Peyer's patch (tissue), 4 donors: Measurements from ENCODE around the gene GNB5. TPM values are rescaled to one million over a fixed set of nuclear protein-coding genes. Genes with fewer than 3 reads are reported as not detected.

ENCODE experiments used
- DNase-seq, 3 donors: peaks; one replicate each; pipeline ENCODE4 v3.0.0-alpha.2; 2017 to 2019
- H3K27ac ChIP-seq, 4 donors: fragments of 200-600 bp; sonication (generic); one replicate each; pipeline ENCODE4 v1.5.1; 2016 to 2019
- H3K27me3 ChIP-seq, 2 donors: fragments of 200-600 bp; sonication (generic); one replicate each; pipeline ENCODE4 v1.5.1; 2019
- H3K36me3 ChIP-seq, 3 donors: fragments of 200-600 bp; sonication (generic); one replicate each; pipeline ENCODE4 v1.5.1; 2016 to 2019
- H3K4me1 ChIP-seq, 4 donors: fragments of 200-600 bp; sonication (generic); one replicate each; pipeline ENCODE4 v1.5.1; 2016 to 2019
- H3K4me3 ChIP-seq, 4 donors: fragments of 200-600 bp; sonication (generic); 1 replicate in 3 of 4; 2 replicates in 1 of 4; pipeline ENCODE4 v1.5.1; 2016 to 2019; ENCODE audit warnings: mild to moderate bottlenecking in 1 of 4
- H3K9me3 ChIP-seq, 4 donors: fragments of 200-600 bp; sonication (generic); one replicate each; pipeline ENCODE4 v1.5.1; 2016 to 2019; ENCODE audit warnings: mild to moderate bottlenecking in 1 of 4
- POLR2A ChIP-seq, 2 donors: fragments of 450-650 bp; IDR thresholded peaks; one replicate each; pipeline ENCODE4 v1.5.1; 2017; ENCODE audit warnings: antibody characterized with exemption in 2 of 2, mild to moderate bottlenecking in 2 of 2, moderate library complexity in 2 of 2
- small RNA-seq, 2 donors: library from RNA; depleted of rRNA; stranded (forward); fragments of <200 nt; gene quantifications; one replicate each; pipeline ENCODE3, GENCODE V24; 2016
- total RNA-seq, 4 donors: library from RNA; depleted of rRNA; stranded (reverse); fragments of >200 nt; gene quantifications; one replicate each; pipeline ENCODE4 v1.1.0, GENCODE V29; 2016
- TF ChIP-seq, protein P1 (sequence below), 6 experiments: fragments of 450-650 bp in 4 of 6; fragments of 200-600 bp in 2 of 6; sonication (generic) in 1 of 6; IDR thresholded peaks; one replicate each; pipeline ENCODE4 v1.5.1; 2017 to 2019; ENCODE audit warnings: antibody characterized with exemption in 6 of 6, mild to moderate bottlenecking in 3 of 6, moderate library complexity in 1 of 6

GNB5 gene
- total RNA-seq, 4 donors from 2014 or later = 6.1 to 120 (median 7.6) TPM

DNA sequence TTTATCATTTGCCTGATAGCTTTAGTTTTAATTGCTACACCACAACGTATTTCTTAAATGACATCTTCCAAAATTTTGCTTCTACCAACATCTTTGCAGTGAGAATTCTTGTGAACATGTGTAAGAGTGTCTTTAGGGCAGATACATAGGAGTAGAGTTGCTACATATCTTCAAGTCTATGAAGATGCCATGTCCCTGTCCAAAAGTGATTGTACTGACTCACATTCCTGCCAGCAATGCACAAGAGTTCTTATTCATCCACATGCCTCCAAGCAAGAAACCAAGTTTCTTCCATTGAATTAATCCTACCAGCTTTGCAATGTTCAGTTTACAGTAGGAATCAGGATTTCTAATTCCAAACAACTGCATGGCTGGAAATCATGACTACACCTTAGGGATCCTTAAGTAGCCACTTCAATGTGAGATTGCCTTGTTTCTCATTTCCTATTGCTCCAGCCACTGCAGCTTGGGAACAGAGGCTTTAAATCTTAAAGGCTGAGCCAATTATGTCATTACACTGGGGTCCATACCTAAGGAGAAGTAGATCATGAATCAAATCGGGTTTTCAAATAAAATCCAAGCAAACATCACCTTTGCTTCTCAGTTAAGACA, 123.1 kb downstream of the GNB5 start:
- peaks cover 0 to 35% (median 0%) of the 10 kb centered on the region in 4 donors for H3K4me1 ChIP-seq
- H3K36me3 ChIP-seq = peaks cover 0 to 25% (median 0%) of the 10 kb centered on the region in 3 donors
- H3K27ac ChIP-seq = peak overlapping the region in 3 of 4 donors; percentile 9 to 79 (median 63)
- no peaks in the 10 kb centered on the region for H3K9me3 ChIP-seq
- no peak overlapping the region for H3K4me3 ChIP-seq
- TF ChIP-seq, protein P1, sequence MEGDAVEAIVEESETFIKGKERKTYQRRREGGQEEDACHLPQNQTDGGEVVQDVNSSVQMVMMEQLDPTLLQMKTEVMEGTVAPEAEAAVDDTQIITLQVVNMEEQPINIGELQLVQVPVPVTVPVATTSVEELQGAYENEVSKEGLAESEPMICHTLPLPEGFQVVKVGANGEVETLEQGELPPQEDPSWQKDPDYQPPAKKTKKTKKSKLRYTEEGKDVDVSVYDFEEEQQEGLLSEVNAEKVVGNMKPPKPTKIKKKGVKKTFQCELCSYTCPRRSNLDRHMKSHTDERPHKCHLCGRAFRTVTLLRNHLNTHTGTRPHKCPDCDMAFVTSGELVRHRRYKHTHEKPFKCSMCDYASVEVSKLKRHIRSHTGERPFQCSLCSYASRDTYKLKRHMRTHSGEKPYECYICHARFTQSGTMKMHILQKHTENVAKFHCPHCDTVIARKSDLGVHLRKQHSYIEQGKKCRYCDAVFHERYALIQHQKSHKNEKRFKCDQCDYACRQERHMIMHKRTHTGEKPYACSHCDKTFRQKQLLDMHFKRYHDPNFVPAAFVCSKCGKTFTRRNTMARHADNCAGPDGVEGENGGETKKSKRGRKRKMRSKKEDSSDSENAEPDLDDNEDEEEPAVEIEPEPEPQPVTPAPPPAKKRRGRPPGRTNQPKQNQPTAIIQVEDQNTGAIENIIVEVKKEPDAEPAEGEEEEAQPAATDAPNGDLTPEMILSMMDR (IDR thresholded peaks at IDR 0.05) = no peak
- no peak for TF ChIP-seq POLR2A (IDR thresholded peaks at IDR 0.05)
- no peak for DNase-seq
- no peaks in the 10 kb centered on the region for H3K27me3 ChIP-seq

- H3K9me3 ChIP-seq = no peaks in the 10 kb centered on the region
- H3K4me1 ChIP-seq = peaks cover 0 to 35% (median 0%) of the 10 kb centered on the region in 4 donors
- no peak for DNase-seq
- H3K27ac ChIP-seq = peak overlapping the region in 3 of 4 donors; percentile 8 to 79 (median 63)
- H3K36me3 ChIP-seq = peaks cover 0 to 31% (median 0%) of the 10 kb centered on the region in 3 donors
- TF ChIP-seq POLR2A (IDR thresholded peaks at IDR 0.05) = no peak
- H3K27me3 ChIP-seq = no peaks in the 10 kb centered on the region
- no peak overlapping the region for H3K4me3 ChIP-seq
Measured at GRCh38 chr15:52067545-52067926, 123.7 kb downstream of the GNB5 start.

- DNase-seq = peak in 1 of 3 donors; percentile 65
- Histone ChIP-seq H3K27me3 (no peaks in the 10 kb centered on the region), H3K9me3 (no peaks in the 10 kb centered on the region), H3K27ac (peak overlapping the region in 2 of 4 donors; percentile 63 to 79), H3K4me3 (no peak overlapping the region), H3K36me3 (peaks cover 0 to 36% (median 0%) of the 10 kb centered on the region in 3 donors), H3K4me1 (peaks cover 0 to 34% (median 0%) of the 10 kb centered on the region in 4 donors)
- TF ChIP-seq, protein P1 (IDR thresholded peaks at IDR 0.05) = no peak
- TF ChIP-seq POLR2A (IDR thresholded peaks at IDR 0.05) = peak in 1 of 2 donors; percentile 25
Measured at GRCh38 chr15:52066842-52067544, 124.2 kb downstream of the GNB5 start.

Small RNA genes within 50 kb of the gene (small RNA-seq; reads per million reads assigned to genes)
- gene RF00019 = 0 reads per million in 2 donors

Other genes starting within 250 kb of the GNB5 start
- 10 to 100 TPM; 23.9 to 53.6 (median 27.3) TPM for gene LEO1, start 219.6 kb downstream of the GNB5 start, total RNA-seq
- gene MAPK6, start 172.2 kb downstream of the GNB5 start, total RNA-seq = 100 to 1,000 TPM in 1 of 4 donors, 10 to 100 TPM in 3; 41.3 to 112 (median 72.3) TPM
- 1 to 10 TPM in 3 of 4 donors, not detected in 1; 5.1 to 9.6 (median 5.9) TPM for gene BCL2L10, start 78.6 kb downstream of the GNB5 start, total RNA-seq
- 10 to 100 TPM; 29.1 to 60.2 (median 45.4) TPM for gene MYO5C, start 104.4 kb upstream of the GNB5 start, total RNA-seq